HG03159 (cell line): Measurements from ENCODE around the gene PRPH.
"Not testable (repeated sequence)": the region's sequence is repeated elsewhere in the genome, so short reads cannot be mapped to it uniquely, and the experiment has no call there.

Experiments
- ATAC-seq: cut with Tn5 transposase; IDR thresholded peaks from one replicate; pipeline ENCODE4 v1.9.1; 2021; ENCODE audit warnings: mild to moderate bottlenecking, moderate library complexity; ENCODE audit not compliant: unreplicated experiment

Gene PRPH

DNA sequence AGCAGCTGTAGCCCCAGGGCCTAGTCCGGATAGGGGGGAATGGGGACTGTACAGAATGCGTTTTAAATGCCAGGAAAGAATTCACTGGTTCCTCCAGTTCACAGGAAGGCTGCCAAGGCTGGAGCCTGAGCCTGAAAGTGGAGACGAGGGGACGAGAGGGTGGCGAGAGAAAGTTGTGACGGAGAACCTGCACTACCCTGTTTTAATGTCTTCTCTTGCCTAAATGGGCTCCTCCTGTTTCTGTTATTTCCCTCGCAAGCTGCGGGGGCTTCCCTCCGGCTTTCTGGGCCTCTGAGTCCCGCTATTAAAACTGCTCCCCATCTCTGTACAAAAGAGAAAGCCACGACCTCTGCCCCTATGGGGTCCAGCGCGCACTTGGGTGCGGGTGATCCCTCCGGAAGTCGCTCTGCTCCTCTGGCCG, 37.5 kb downstream of the PRPH start:
- ATAC-seq = no peak

DNA sequence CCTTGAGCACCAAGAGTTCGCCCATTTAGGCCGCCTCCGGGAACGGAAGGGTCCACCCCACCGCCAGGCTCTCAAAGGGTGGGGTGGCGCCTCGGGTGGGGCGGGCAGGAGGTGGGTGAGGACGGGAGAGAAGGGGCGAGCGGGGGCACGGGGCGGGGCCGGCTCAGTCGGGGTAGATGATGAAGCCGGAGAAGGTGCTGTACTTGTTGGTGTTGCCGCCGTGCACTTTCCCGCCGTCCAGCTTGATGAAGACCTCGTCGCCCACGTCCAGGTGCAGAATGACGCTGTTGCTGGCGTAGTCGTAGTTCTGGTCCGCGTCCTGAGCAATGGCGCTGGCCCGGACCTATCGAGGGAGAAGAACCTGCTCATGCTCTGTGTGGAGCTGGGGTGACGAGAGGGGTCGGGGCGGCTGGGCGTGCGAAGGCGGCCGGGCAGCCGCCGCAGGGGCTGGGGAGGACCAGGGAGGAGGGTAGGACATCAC, 38.0 kb downstream of the PRPH start:
- ATAC-seq = no peak

DNA sequence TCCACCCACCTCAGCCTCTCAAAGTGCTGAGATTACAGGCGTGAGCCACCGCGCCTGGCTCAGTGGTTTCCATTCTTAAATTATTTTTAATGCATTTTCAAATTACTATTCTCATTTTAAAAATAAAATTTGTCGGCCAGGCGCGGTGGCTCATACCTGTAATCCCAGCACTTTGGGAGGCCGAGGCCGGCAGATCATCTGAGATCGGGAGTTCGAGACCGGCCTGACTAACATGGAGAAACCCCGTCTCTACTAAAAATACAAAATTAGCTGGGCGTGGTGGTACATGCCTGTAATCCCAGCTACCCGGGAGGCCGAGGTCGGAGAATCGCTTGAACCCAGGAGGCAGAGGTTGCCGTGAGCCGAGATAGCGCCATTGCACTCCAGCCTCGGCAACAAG, 38.8 kb downstream of the PRPH start:
- not testable (repeated sequence) for ATAC-seq

DNA sequence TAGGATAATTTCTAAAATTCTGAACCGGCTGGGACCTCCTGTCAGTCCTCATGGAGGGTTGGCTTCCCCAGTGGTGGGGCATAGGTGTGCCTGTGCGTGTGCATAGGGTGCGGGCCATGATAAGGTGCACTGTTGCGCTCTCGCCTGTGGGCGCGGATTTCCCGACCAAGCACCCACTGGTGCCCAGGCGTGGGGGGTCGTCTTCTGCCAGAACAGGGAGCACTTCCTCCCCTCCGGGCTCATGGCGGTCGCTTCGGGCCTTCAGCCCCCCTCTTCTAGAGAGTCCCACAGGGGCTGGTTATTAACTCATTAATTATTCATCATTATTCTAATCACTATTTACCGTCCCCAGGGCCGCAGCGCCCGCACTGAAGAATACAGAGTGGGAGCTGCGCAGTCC, 39.3 kb downstream of the PRPH start:
- ATAC-seq = no peak

DNA sequence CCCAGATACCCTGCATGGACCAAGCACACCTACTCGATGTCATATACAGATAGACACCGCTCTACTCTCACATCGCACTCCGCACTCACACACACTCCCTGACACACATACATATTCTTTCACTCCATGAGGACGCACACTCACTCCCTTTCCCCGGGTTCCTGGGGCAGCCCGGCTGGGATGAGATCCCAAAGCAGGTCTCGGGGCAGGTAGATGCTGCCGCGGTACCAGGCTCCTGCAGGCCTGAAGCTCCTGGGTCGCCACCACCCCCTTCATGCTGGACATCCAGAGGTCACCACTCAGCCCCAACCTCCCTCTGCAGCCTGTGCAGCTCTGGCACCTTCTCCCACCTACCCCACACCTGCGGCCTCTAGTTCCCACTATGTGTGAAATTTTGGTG, 39.7 kb downstream of the PRPH start:
- ATAC-seq = no peak

DNA sequence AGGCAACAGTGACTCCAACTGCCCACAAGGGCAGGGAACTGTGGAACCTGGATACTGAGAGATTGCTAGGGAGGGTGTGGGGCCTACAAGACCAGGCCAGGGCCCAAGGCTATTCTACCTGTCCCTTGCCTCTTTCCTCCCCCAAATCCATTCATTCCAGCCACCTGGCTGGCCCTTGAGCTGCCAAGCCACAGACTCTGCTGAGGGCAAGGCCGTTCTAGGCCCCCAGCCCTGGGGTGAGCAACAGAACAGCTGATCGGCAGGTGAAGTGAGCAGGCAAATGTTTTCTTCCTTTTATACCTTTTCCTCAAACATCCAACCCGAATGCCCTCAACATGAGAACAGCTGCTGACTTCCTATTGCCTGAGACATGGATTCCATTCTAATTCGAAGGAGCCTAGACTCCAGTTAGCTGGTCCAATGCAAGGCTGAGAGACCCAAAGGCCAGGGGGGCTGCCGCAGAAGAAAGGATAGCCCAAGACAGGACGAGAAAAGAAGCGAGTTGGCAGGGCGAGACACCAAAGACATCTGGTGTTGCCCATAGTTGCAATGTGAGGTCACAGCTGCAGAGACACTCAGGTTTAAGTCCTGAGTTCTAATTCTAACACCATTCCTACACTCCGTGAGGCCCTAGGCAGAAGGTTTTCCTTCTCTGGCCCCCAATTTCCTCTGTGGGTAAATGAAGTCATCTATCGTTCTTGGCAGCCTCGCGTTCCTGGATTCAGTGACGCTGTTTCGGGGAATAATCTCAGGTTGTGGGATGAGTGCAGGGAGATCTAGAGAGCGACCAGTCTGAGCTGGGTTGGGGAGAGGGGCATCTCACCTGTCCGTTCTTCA, 40.4 kb downstream of the PRPH start:
- ATAC-seq = no peak

DNA sequence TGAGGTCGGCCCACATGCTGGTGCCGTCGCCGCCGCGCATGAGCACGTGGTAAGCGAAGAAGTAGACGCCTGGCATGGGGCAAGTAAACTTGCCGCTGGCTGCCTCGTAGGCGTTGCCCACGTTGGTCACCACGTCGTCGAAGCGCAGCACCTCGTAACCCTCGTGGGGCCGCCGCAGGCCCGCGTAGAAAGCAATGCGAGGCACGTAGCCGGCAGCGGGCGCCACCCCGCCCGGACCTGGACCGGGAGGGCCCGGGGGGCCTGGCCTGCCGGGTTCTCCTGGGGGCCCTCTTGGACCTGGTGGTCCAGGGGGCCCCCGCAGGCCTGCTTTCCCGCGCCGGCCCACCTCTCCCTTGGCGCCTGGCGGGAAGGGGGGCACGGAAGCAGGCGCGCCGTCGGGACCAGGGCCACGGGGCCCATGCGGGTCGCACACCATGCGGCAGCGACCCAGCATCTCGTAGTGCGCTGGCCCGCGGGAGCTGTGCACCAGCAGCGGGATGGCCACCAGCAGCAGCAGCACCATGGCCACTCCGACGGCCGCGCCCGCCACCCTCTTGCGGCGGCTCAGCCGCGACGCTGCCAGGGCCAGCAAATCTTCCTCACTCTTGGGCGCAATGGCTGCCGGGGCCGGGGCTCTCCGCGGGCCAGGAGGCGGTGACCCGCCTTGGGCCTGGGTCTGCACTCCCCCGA, 41.2 kb downstream of the PRPH start:
- no peak for ATAC-seq

DNA sequence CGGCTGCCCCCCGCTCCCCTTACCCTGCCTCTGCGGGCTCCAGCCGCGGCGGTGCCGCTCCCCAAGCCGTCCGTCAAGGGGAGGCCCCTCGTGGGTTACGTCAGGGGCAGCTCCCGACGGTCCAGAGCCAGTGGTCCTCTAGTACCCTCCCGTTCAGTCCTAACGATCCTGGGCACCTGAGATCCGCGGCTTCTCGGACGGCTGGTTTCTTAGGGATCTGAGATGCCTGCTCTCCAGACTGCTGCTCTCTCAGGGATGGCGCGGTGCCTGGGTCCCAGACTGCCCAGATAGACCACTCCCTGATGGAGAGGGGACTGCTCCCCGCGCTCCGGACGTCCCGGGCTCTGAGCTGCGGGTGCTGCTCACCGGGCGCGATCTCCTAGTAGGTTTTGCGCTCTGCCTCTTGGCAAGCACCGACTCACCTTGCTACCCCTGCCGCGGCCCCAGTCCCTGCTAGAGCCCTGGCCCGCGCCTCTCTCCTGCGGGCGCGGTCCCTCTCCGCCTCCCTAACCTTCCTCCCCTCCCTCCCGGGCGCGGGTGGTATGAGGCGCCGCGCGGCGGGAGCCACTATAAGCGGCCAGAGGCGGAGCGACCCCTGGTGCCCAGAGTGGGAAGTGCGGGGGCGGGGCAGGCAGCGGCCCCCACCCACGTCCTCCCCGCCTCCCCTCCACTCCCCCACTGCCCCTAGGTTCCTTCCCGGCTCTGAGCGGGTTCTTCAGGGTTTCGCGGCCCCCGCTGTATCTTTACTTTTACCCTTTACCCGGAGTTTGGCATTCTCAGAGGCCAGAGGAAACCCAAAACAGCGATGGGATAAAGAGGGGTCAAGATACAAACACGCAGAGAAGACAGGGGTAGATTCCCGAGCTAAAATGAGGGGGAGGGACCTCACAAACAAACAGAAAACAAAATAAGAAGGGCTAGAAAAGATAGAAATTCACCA, 42.0 kb downstream of the PRPH start, which contains the start of gene C1QL4:
C1QL4 (minus strand) TSS at position 544 of the 940 bp plus-strand sequence. CDS start 711 bp downstream, outside the sequence.
- ATAC-seq = no peak

DNA sequence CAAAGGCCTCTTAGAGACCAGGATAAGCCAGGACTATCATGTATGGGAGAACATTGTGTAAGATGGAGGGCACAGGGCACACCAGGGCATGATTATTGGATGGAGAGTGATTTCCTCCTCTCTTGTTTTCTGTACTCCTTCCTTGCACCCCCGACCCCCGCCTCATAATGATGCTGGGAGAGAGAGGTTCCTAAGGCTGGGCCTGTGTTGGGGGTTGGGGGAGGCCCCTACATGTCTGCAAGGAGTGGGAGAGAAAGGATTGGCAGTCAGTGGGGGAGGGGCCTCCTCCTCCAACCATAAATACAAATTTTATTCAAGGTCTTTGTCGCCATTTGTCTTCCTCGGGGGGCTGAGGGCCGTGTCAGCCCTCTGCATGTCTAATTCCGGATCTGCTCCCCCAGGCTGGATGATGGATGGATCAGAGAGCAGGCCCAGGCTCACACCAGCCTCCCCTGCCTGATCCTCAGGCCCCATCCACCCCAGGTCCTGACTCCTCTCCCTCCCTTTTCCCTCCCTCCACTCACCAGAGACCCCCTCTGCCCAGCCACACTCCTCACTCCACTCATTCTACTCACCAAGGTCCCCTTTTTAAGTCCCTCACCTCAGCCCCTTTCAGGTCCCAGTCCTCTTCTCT, 44.0 kb downstream of the PRPH start:
- no peak for ATAC-seq

DNA sequence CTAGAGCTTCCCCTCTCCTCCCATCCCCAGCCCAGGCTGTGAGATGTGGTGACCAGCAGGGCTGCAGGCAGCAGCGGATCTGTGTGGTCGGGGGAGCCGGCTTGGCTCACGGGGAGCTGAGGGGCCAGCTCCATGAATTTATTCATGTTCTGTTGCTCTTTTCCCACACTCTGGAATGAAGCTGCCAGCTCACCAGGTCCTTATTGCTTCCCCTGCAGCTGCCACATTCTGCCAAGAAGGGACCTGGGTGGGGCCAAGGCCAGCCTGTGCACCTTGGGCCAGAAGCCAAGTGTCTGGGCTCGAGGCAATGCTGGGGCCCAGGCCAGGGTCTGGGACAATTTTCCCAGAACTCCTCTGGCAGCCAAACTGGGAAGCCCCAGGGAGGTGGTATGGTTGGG, 44.5 kb downstream of the PRPH start:
- no peak for ATAC-seq

DNA sequence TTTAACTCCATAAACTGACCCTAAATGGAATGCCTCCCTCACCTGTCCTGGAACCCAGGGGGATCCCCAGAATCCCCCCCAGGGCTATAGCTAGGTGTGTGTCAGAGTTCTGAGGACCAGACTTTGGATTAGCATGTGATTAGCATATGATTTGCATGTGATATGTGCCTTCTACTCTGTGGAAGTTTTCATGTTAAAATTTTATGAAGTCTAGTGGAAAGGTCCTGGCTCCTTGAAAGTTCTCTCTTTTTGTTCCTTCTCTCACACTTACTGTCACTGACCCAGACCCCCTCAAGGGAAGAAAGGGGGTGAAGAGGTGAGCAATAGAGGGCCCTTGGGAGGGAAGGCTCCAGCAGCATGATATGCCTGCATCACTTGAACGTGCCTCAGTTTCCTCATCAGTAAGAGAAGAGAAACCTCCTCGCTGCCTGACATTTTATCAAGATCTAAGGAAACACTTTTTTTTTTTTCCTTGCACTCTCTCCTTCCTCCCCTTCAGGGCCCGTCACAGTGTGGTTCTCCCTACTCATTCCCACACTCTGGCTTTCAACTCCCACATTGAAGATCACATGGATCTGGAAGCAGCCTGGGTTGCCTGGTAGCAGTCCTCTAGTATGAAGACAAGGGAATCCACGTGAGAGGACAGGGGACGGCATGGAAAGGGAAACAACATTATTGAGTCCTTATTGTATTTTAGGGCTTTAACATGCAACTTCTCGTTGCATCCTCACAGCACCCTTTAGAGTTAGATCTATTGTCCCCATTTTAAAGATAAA, 45.3 kb downstream of the PRPH start:
- ATAC-seq = no peak

DNA sequence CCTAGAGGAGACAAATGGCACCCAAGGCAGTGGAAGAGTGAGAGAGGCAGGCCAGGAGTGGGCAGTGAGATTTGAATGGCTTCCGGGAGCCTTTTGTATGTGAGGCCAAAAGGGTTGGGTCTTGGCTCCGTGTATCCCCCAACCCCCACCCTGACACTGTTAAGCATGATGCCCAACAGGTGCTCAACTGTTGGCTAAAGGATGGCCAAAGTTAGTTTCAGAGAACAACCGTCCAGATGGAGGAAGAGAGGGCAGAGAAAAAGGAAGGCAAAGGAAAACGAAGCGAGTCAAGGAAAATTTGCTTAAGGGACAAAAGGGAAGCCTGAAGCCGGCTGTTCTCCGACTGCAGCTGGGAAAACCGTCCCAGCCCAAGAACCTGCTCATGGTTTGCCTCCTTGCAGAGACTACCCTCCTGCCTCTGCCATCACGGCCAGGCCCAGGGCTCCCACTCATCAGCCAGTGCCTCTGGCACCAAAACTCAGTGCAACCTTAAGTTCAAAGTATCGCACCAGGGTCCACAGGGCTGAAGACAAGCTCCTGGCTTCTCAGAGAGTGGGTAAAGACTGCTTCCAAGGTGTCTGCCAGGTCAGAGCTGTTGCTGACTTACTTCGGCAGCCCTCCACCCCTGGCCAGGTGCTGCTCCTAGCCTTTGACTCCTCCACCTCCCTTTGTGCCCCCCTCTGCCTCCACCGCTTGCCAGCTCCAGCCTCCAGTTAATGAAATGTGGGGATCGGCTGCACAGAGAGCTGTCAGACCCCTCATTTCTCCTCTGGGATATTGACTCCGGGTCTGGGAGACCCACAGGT, 46.2 kb downstream of the PRPH start:
- ATAC-seq = no peak

DNA sequence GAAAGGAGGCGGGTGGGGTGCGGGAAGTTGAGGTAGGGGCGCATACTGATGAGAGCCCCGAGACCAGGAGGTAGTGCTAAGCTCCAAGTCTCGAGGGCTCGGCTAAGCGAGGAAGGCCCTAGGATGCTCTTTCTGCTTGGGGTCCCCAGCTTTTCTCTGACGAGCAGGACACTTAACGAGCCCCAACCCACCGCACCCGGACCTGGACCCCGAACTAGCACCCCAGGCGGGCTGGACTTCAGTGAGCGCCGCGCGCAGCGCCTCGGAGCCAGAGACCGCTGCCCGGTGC, 46.8 kb downstream of the PRPH start:
- ATAC-seq = no peak

DNA sequence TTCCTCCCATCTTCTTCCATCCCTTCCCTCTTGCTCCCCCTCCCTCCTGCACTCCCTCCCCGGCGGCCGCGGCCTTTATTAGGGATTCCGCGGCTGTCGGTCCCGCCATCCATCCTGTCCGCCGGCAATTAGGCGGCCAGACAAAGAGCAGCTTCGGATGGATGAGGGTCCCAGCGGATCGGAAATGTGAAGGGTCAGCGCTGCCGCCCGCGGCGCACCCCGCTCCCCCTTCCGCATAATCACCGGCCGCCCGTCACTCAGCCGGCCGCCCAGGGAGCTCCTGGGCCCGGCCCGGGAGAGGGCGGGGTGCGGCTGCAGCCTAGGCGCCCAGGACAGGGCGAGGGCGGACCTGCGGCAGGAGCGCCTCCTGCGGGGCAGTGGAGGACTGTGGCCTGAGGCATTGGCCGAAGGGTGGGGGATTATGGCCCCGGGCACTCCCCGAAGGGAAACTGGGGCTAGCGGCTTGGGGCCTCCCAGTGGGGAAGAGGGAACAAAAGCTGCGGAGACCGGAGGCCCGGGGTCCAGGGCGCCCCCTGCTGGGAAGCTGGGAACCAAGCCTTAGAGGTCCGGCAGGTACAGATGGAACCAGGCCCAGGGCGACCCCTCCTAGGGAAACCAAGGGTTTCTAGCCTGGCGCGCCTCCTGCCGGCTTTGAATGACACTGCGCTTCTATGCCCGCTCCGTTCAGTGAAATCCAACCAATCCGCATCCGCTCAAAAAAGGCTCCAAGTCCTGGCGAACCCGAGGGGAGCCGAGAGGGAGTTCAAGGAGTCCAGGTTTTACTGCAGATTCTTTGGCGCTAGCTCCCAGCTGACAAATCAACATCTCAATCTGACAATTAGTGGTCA, 47.3 kb downstream of the PRPH start:
- ATAC-seq = no peak

DNA sequence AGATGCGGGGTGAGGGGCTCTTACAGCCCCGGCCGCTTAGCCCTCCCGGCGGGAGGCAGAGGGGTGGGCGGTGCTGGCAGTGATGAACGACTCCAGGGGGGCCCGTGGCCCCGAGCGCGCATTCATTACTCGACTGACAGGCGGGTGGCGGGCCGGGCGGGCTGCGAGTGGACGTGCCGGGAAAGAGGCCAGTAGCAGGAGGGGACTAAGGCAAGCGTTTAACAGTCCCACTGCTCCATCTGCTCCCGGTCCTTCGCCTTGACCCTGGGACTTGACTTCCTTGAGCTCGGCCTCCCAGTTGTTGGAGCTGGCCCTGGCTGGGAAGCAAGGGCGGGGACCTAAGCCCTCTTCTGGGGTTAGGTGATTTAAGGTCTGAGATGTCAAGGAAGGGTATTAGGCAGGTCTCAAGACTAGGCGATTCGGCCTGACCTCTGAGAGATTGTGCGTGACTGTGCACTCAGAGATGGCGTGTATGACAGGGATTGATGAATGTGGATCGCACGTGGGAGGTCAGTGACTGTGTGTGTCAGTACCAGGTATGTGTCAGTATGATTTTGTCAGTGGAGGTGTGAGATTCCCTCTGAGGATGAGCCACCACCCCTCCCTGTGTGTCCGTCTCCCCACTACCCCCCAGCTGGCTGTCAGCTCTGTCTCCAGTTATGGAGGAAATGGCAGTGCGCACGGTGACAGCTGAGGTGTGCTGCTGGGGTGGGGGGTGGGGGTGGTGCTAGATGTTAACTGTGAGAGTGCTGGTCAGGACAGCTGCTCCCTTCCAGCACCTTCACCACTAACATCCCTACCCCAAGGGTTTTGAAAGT, 48.2 kb downstream of the PRPH start:
- ATAC-seq = no peak

DNA sequence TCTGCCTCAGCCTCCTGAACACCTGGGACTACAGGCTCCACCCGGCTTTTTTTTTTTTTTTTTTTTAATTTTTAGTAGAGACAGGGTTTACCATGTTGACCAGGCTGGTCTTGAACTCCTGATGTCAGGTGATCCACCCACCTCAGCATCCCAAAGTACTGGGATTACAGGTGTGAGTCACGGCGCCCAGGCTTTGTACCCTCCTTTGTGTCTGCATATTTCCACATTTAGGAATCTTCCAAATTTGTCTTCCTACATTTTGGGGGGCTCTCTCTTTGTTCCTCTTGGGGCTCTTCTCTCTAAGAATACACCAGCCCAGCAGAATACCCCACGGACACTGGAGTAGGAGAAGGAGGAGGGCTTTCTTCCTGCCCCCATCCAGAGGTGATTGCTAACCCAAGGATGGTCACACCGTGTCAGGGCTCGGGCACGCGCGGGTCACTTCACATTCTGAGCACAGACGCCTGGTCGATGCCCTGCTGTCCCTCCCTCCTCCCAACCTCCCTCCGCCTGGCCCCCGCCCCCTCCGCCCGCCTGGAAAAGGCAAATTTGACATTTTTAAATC, 49.6 kb downstream of the PRPH start:
- no peak for ATAC-seq
